ENCODE measurements around the gene DET1.

- TF ChIP-seq CTCF (IDR thresholded peaks at IDR 0.05) (peak; percentile 23 to 40 (median 27)), EP300 (IDR thresholded peaks at IDR 0.05) (no peak)
Observed at GRCh38 chr15:88476635-88477060, 69.8 kb downstream of the DET1 start.
